ENCODE results near the gene PDCD1LG2.

The PDCD1LG2 gene

GRCh38 chr9:5532790-5533189, 22.5 kb downstream of the PDCD1LG2 start:
- no peak for DNase-seq

- no peak for DNase-seq
These were observed 26.4 kb downstream of the PDCD1LG2 start for GRCh38 chr9:5536684-5537083.

- DNase-seq, result no peak
These were observed 33.8 kb downstream of the PDCD1LG2 start for GRCh38 chr9:5543875-5544702.

GRCh38 chr9:5549658-5550650, 39.6 kb downstream of the PDCD1LG2 start:
- DNase-seq, result no peak

GRCh38 chr9:5551368-5552150, 41.2 kb downstream of the PDCD1LG2 start:
- DNase-seq, result no peak

GRCh38 chr9:5552301-5552700, 42.0 kb downstream of the PDCD1LG2 start:
- DNase-seq, result no peak

GRCh38 chr9:5553211-5553610, 42.9 kb downstream of the PDCD1LG2 start:
- DNase-seq, result no peak

GRCh38 chr9:5554254-5554653, 43.9 kb downstream of the PDCD1LG2 start:
- DNase-seq, result no peak

GRCh38 chr9:5556101-5556705, 45.9 kb downstream of the PDCD1LG2 start:
- DNase-seq, result no peak

GRCh38 chr9:5557606-5558587, 47.6 kb downstream of the PDCD1LG2 start:
- no peak for DNase-seq

- DNase-seq, result no peak
These were observed 49.3 kb downstream of the PDCD1LG2 start for GRCh38 chr9:5559659-5560058.

- DNase-seq, result no peak
These were observed 50.2 kb downstream of the PDCD1LG2 start for GRCh38 chr9:5560443-5561100.

- no peak for DNase-seq
These were observed 51.6 kb downstream of the PDCD1LG2 start for GRCh38 chr9:5561828-5562488.

GRCh38 chr9:5562806-5563416, 52.6 kb downstream of the PDCD1LG2 start:
- no peak for DNase-seq

GRCh38 chr9:5563417-5563815, 53.1 kb downstream of the PDCD1LG2 start:
- DNase-seq, result no peak

- DNase-seq, result no peak
These were observed 53.6 kb downstream of the PDCD1LG2 start for GRCh38 chr9:5563886-5564285.

- DNase-seq, result no peak
These were observed 55.8 kb downstream of the PDCD1LG2 start for GRCh38 chr9:5566054-5566618.

GRCh38 chr9:5568868-5569267, 58.5 kb downstream of the PDCD1LG2 start:
- no peak for DNase-seq

GRCh38 chr9:5569409-5569808, 59.1 kb downstream of the PDCD1LG2 start:
- no peak for DNase-seq
